ENCODE measurements around the gene USP13. TPM values are rescaled to one million over a fixed set of nuclear protein-coding genes. Genes with fewer than 3 reads are reported as not detected.

The USP13 gene
- total and polyA plus RNA-seq, 2 experiments from 2014 or later, result 9.6 to 22.7 TPM

- TF ChIP-seq STAT1 (IDR thresholded peaks at IDR 0.05; ENCODE audit: unreplicated experiment) (no peak), POLR2AphosphoS5 (IDR thresholded peaks at IDR 0.05; ENCODE audit: low read depth) (no peak), CREB1 (CRISPR knock-in tag; IDR thresholded peaks at IDR 0.05; ENCODE audit: low read depth) (no peak)
These were observed 136.2 kb downstream of the USP13 start (continued) for GRCh38 chr3:179788996-179789395.

DNA sequence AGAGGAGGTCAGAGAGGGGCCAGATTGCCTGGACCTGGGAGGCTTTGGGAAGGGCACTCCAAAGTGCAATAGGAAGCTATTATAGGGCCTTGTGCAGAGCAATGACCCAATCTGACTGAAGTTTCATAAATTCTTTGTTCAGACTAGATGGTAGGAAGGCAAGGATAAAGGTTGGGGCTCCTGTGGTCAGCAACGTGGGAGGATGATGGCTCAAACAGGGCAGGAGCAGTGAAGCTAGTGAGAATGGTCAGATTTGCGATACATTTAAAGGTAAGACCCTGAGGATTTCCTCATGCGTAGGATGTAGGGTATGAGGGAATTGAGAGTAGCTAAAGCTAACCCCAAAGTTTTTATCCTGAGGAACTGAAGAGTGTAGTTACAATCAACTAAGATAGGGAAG lies 139.0 kb downstream of the USP13 start:
- H4K20me1 ChIP-seq (replicated peaks; ENCODE audit: insufficient read depth), result no peaks in the 10 kb centered on the region; the same call in 1 of the 2 replicates
- H3F3A ChIP-seq (replicated peaks; ENCODE audit: low read depth), result no peaks in the 10 kb centered on the region
- H3K79me2 ChIP-seq (replicated peaks; ENCODE audit: insufficient read depth), result no peaks in the 10 kb centered on the region
- Mint-ChIP-seq H3K4me3 (no peak overlapping the region), H3K36me3 (ENCODE audit: low read depth) (peaks cover 4% of the 10 kb centered on the region; the same call in 2 of the 3 replicates), H3K27ac (no peak overlapping the region), H3K4me1 (no peaks in the 10 kb centered on the region; the same call in 2 of the 3 replicates), H3K9me3 (no peaks in the 10 kb centered on the region), H3K27me3 (ENCODE audit: insufficient read depth, low read depth, poor library complexity) (peaks cover 4% of the 10 kb centered on the region)
- peaks cover 2% of the 10 kb centered on the region; the same call in 1 of the 2 replicates for H3K4me1 ChIP-seq (ENCODE audit: insufficient read depth)
- no peaks in the 10 kb centered on the region for H3K27me3 ChIP-seq (ENCODE audit: insufficient read depth)
- no peak overlapping the region for H3K27ac ChIP-seq (ENCODE audit: low read depth)
- ATAC-seq (no peak), DNase-seq (ENCODE audit: low spot score) (no peak)
- no peak overlapping the region for H3K4me3 ChIP-seq
- H2AFZ ChIP-seq, result no peak overlapping the region
- 0 out of 2 replicates have a peak, but pooled peaks cover 7% of the 10 kb centered on the region for H3K9me2 ChIP-seq (ENCODE audit: insufficient read depth)
- no peak for TF ChIP-seq POLR2AphosphoS5 (IDR thresholded peaks at IDR 0.05; ENCODE audit: low read depth)
- TF ChIP-seq ZNF331 (CRISPR knock-in tag; IDR thresholded peaks at IDR 0.05; ENCODE audit: low read depth), result no peak
- no peak for TF ChIP-seq EZH2 (IDR thresholded peaks at IDR 0.05; ENCODE audit: low read depth, unreplicated experiment)
- TF ChIP-seq, protein P1, sequence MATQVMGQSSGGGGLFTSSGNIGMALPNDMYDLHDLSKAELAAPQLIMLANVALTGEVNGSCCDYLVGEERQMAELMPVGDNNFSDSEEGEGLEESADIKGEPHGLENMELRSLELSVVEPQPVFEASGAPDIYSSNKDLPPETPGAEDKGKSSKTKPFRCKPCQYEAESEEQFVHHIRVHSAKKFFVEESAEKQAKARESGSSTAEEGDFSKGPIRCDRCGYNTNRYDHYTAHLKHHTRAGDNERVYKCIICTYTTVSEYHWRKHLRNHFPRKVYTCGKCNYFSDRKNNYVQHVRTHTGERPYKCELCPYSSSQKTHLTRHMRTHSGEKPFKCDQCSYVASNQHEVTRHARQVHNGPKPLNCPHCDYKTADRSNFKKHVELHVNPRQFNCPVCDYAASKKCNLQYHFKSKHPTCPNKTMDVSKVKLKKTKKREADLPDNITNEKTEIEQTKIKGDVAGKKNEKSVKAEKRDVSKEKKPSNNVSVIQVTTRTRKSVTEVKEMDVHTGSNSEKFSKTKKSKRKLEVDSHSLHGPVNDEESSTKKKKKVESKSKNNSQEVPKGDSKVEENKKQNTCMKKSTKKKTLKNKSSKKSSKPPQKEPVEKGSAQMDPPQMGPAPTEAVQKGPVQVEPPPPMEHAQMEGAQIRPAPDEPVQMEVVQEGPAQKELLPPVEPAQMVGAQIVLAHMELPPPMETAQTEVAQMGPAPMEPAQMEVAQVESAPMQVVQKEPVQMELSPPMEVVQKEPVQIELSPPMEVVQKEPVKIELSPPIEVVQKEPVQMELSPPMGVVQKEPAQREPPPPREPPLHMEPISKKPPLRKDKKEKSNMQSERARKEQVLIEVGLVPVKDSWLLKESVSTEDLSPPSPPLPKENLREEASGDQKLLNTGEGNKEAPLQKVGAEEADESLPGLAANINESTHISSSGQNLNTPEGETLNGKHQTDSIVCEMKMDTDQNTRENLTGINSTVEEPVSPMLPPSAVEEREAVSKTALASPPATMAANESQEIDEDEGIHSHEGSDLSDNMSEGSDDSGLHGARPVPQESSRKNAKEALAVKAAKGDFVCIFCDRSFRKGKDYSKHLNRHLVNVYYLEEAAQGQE (IDR thresholded peaks at IDR 0.05; ENCODE audit: unreplicated experiment), result no peak
- TF ChIP-seq ZNF462 (CRISPR knock-in tag; IDR thresholded peaks at IDR 0.05), result no peak
- TF ChIP-seq NANOG (IDR thresholded peaks at IDR 0.05; ENCODE audit: borderline replicate concordance), result no peak
- no peak for TF ChIP-seq ZNF114 (CRISPR knock-in tag; IDR thresholded peaks at IDR 0.05)
- TF ChIP-seq, protein P2, sequence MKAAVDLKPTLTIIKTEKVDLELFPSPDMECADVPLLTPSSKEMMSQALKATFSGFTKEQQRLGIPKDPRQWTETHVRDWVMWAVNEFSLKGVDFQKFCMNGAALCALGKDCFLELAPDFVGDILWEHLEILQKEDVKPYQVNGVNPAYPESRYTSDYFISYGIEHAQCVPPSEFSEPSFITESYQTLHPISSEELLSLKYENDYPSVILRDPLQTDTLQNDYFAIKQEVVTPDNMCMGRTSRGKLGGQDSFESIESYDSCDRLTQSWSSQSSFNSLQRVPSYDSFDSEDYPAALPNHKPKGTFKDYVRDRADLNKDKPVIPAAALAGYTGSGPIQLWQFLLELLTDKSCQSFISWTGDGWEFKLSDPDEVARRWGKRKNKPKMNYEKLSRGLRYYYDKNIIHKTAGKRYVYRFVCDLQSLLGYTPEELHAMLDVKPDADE (IDR thresholded peaks at IDR 0.05), result no peak
- no peak for TF ChIP-seq STAT1 (IDR thresholded peaks at IDR 0.05; ENCODE audit: unreplicated experiment)
- no peak for TF ChIP-seq CTCF (conservative IDR thresholded peaks at IDR 0.05; ENCODE audit: low read depth in 2 of 2)
- TF ChIP-seq CREB1 (CRISPR knock-in tag; IDR thresholded peaks at IDR 0.05; ENCODE audit: low read depth), result no peak
- TF ChIP-seq JUNB (IDR thresholded peaks at IDR 0.05; ENCODE audit: unreplicated experiment), result no peak
- TF ChIP-seq EZH2phosphoT487 (IDR thresholded peaks at IDR 0.05; ENCODE audit: unreplicated experiment), result no peak
- H3K4me2 ChIP-seq, result no peak overlapping the region
- no peaks in the 10 kb centered on the region for H3K36me3 ChIP-seq (ENCODE audit: insufficient read depth)
